Measurements from ENCODE around the gene SIRT1. TPM values are rescaled to one million over a fixed set of nuclear protein-coding genes. Genes with fewer than 3 reads are reported as not detected.

SIRT1 gene
- total and polyA plus RNA-seq, 9 of the 15 experiments (the other 6 are each of a cell fraction or from before 2014, with no cell fraction given): 7.8 to 25.8 (median 19.1) TPM

DNA sequence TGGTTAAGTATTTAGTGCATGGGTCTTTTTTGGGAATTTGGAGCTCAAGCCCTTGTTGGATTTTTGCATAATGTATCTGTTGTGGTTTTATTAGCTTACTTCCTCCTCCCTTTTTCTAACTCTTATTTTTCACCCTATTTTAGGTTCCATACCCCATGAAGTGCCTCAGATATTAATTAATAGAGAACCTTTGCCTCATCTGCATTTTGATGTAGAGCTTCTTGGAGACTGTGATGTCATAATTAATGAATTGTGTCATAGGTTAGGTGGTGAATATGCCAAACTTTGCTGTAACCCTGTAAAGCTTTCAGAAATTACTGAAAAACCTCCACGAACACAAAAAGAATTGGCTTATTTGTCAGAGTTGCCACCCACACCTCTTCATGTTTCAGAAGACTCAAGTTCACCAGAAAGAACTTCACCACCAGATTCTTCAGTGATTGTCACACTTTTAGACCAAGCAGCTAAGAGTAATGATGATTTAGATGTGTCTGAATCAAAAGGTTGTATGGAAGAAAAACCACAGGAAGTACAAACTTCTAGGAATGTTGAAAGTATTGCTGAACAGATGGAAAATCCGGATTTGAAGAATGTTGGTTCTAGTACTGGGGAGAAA is 28.0 kb downstream of the SIRT1 start:
- in situ Hi-C loops (cut with MboI): no loop called here
- no TSS peak for BruUV-seq (replicated peaks)
- no peak for FAIRE-seq
- H3K9me1 ChIP-seq (ENCODE audit: control insufficient read depth, insufficient read depth, low read length): no peaks in the 10 kb centered on the region
- no peaks in the 10 kb centered on the region for H3K79me2 ChIP-seq (ENCODE audit: control insufficient read depth, insufficient read depth, low read length)
- no peak for ATAC-seq
- peaks cover 91% of the 10 kb centered on the region for H3K36me3 ChIP-seq (ENCODE audit: control insufficient read depth, insufficient read depth, low read length)
- H2AFZ ChIP-seq (ENCODE audit: low read depth, low read length): no peak overlapping the region
- H3K27me3 ChIP-seq (ENCODE audit: control insufficient read depth in 2 of 2, insufficient read depth in 2 of 2, low read length in 2 of 2): no peaks in the 10 kb centered on the region
- no peak overlapping the region for H3K9ac ChIP-seq (ENCODE audit: insufficient read depth in 1 of 2, low read depth in 2 of 2, low read length in 2 of 2)
- no peak for TF ChIP-seq NRF1 (conservative IDR thresholded peaks at IDR 0.05 in 1 of 2, IDR thresholded peaks at IDR 0.05 in 1 of 2)
- TF ChIP-seq PHB2 (IDR thresholded peaks at IDR 0.05; ENCODE audit: low read depth): no peak
- TF ChIP-seq KLF1 (tag; IDR thresholded peaks at IDR 0.05): no peak
- no peak for TF ChIP-seq MAFF (IDR thresholded peaks at IDR 0.05; ENCODE audit: low read length)
- TF ChIP-seq BRD9 (IDR thresholded peaks at IDR 0.05; ENCODE audit: low read depth, partially characterized antibody): no peak
- TF ChIP-seq ZNF507 (tag; conservative IDR thresholded peaks at IDR 0.05): no peak
- no peak for TF ChIP-seq ZNF239 (CRISPR knock-in tag; IDR thresholded peaks at IDR 0.05)
- ChIA-PET CTCF (ENCODE audit: low intra/inter-chr PET ratio) (no interaction called here), POLR2A (interaction anchor here (0.8 to 1.5 kb wide), 4 partner anchors 9 to 419 kb away, joined by 3 to 4 read pairs (median 3); partner anchors contain the start of gene HNRNPH3)
- intact Hi-C loops (cut with micrococcal nuclease): no loop called here
- no peaks in the 10 kb centered on the region for H3K9me3 ChIP-seq (replicated peaks; ENCODE audit: control insufficient read depth, insufficient read depth, low read depth, low read length)
- no peak overlapping the region for H3K4me2 ChIP-seq (ENCODE audit: insufficient read depth, low read length)
- DNase-seq (ENCODE audit: extremely low read depth in 1 of 4, low spot score in 3 of 4): no peak
- H3K4me3 ChIP-seq: no peak overlapping the region
- no peaks in the 10 kb centered on the region for H3K4me1 ChIP-seq (replicated peaks in 1 of 2; ENCODE audit: control insufficient read depth in 2 of 2, insufficient read depth in 2 of 2, low read length in 2 of 2)
- WGBS (ENCODE audit: insufficient coverage, low coverage, missing lambda C conversion rate): 93% methylated on average over 2 of the region's 2 CpGs
- no peaks in the 10 kb centered on the region for H4K20me1 ChIP-seq (replicated peaks; ENCODE audit: control insufficient read depth, insufficient read depth, low read length)
- H3K27ac ChIP-seq (ENCODE audit: extremely low read depth, low read depth, low read length): no peak overlapping the region

Data from K562 (cell line).